Colonic mucosa (tissue), 4 donors: ENCODE results near the gene NR1D2. TPM values are rescaled to one million over a fixed set of nuclear protein-coding genes. Genes with fewer than 3 reads are reported as not detected.

Experiments used
- DNase-seq: peaks from one replicate; pipeline ENCODE4 v3.0.0-alpha.2; 2020
- H3K27ac ChIP-seq: fragments of 200-600 bp; one replicate; pipeline ENCODE4 v1.8.0; 2021
- H3K27me3 ChIP-seq: fragments of 200-600 bp; one replicate; pipeline ENCODE4 v1.8.0; 2021
- H3K36me3 ChIP-seq: fragments of 200-600 bp; one replicate; pipeline ENCODE4 v1.8.0; 2021
- H3K4me1 ChIP-seq: fragments of 200-600 bp; one replicate; pipeline ENCODE4 v1.8.0; 2021; ENCODE audit warnings: mild to moderate bottlenecking
- H3K4me3 ChIP-seq: fragments of 200-600 bp; one replicate; pipeline ENCODE4 v1.8.0; 2021
- H3K9ac ChIP-seq, 2 donors: one replicate each; pipeline ENCODE4 v1.7.0; 2013; ENCODE audit warnings: control low read depth in 2 of 2, low read depth in 2 of 2, low read length in 2 of 2
- H3K9me3 ChIP-seq: fragments of 200-600 bp; one replicate; pipeline ENCODE4 v1.8.0; 2021
- CTCF ChIP-seq: fragments of 200-600 bp; IDR thresholded peaks from one replicate; pipeline ENCODE4 v1.8.0; 2022; ENCODE audit warnings: antibody characterized with exemption, mild to moderate bottlenecking
- intact Hi-C: fragments of 100-400 bp; cut with DNase I; formaldehyde crosslinking; loops from one replicate; pipeline ENCODE4 v1.14.1; 2022
- total RNA-seq, 2 donors: library from RNA; stranded (reverse); fragmentation: NEBNext Ultra II Directional in 1 of 2; extraction: Animal tissue kit (Norgen Biotek cat#: 25700) in 1 of 2; gene quantifications; one replicate each; pipeline ENCODE4 v1.2.1, GENCODE V29; 2021
- donor health status: healthy.
- donor health status: DM: no; HTN: no; CAD: no.
- donor health status: DM: no; HTN: no; CAD: no.

NR1D2 gene
- total RNA-seq, 2 donors from 2014 or later = 9.8 to 41.9 TPM

- H3K4me1 ChIP-seq = no peaks in the 10 kb centered on the region
- no peaks in the 10 kb centered on the region for H3K27me3 ChIP-seq
- intact Hi-C loops = no loop called here
- TF ChIP-seq CTCF = no peak
- no peak for DNase-seq
- no peaks in the 10 kb centered on the region for H3K36me3 ChIP-seq
- H3K4me3 ChIP-seq = no peak overlapping the region
- no peaks in the 10 kb centered on the region for H3K9me3 ChIP-seq
- no peak overlapping the region for H3K27ac ChIP-seq
- H3K9ac ChIP-seq = no peak overlapping the region
Observed at GRCh38 chr3:23981136-23981535, 36.0 kb downstream of the NR1D2 start.

- Histone ChIP-seq H3K4me1 (no peaks in the 10 kb centered on the region), H3K4me3 (no peak overlapping the region), H3K9me3 (no peaks in the 10 kb centered on the region), H3K9ac (no peak overlapping the region), H3K36me3 (no peaks in the 10 kb centered on the region), H3K27me3 (no peaks in the 10 kb centered on the region), H3K27ac (no peak overlapping the region)
- intact Hi-C loops = no loop called here
- DNase-seq = no peak
- TF ChIP-seq CTCF = no peak
Observed at GRCh38 chr3:23981955-23982354, 36.9 kb downstream of the NR1D2 start.

GRCh38 chr3:23984934-23985333 is 39.8 kb downstream of the NR1D2 start:
- no peak for DNase-seq
- no peak overlapping the region for H3K27ac ChIP-seq
- H3K4me3 ChIP-seq = no peak overlapping the region
- no peaks in the 10 kb centered on the region for H3K9me3 ChIP-seq
- no peaks in the 10 kb centered on the region for H3K4me1 ChIP-seq
- intact Hi-C loops = no loop called here
- H3K36me3 ChIP-seq = no peaks in the 10 kb centered on the region
- TF ChIP-seq CTCF = no peak
- no peak overlapping the region for H3K9ac ChIP-seq
- H3K27me3 ChIP-seq = no peaks in the 10 kb centered on the region

- H3K9ac ChIP-seq = no peak overlapping the region
- H3K9me3 ChIP-seq = no peaks in the 10 kb centered on the region
- H3K27ac ChIP-seq = no peak overlapping the region
- TF ChIP-seq CTCF = no peak
- H3K36me3 ChIP-seq = no peaks in the 10 kb centered on the region
- no peaks in the 10 kb centered on the region for H3K27me3 ChIP-seq
- intact Hi-C loops = no loop called here
- H3K4me1 ChIP-seq = no peaks in the 10 kb centered on the region
- DNase-seq = no peak
- H3K4me3 ChIP-seq = no peak overlapping the region
Observed at GRCh38 chr3:23985747-23986544, 40.9 kb downstream of the NR1D2 start.

GRCh38 chr3:23987356-23987755 is 42.3 kb downstream of the NR1D2 start:
- DNase-seq = no peak
- Histone ChIP-seq H3K9ac (no peak overlapping the region), H3K36me3 (no peaks in the 10 kb centered on the region), H3K4me3 (no peak overlapping the region), H3K4me1 (no peaks in the 10 kb centered on the region), H3K27me3 (no peaks in the 10 kb centered on the region), H3K9me3 (no peaks in the 10 kb centered on the region), H3K27ac (no peak overlapping the region)
- TF ChIP-seq CTCF = no peak
- intact Hi-C loops = no loop called here
